ENCODE results near the gene PARD3.

The PARD3 gene

GRCh38 chr10:34731885-34732701, 83.0 kb downstream of the PARD3 start:
- CTCF ChIA-PET: interaction anchor here (0.7 to 2.0 kb wide), 24 partner anchors 8 to 349 kb away, joined by 3 to 17 read pairs (median 5); no protein-coding TSS in a partner anchor
- DNase-seq (ENCODE audit: extremely low spot score): no peak
- POLR2A ChIA-PET: interaction anchor here (0.7 kb wide), 1 partner anchor 84 kb away, joined by 3 read pairs; no protein-coding TSS in a partner anchor
- no peak for TF ChIP-seq NFRKB (IDR thresholded peaks at IDR 0.05)
- TF ChIP-seq TARDBP (IDR thresholded peaks at IDR 0.05): no peak
- no peak for TF ChIP-seq FOXK2 (IDR thresholded peaks at IDR 0.05)
- no peak for TF ChIP-seq CTBP1 (IDR thresholded peaks at IDR 0.05; ENCODE audit: borderline replicate concordance)
- TF ChIP-seq ZNF384 (IDR thresholded peaks at IDR 0.05): no peak
- TF ChIP-seq LEF1 (IDR thresholded peaks at IDR 0.05; ENCODE audit: borderline replicate concordance): no peak
- no peak for TF ChIP-seq SP1 (IDR thresholded peaks at IDR 0.05)
- no peak for TF ChIP-seq BHLHE40 (IDR thresholded peaks at IDR 0.05; ENCODE audit: borderline replicate concordance)
- no peak for TF ChIP-seq ARNT (IDR thresholded peaks at IDR 0.05)
- TF ChIP-seq HDGF (IDR thresholded peaks at IDR 0.05; ENCODE audit: borderline replicate concordance): no peak
- no peak for TF ChIP-seq SUZ12 (IDR thresholded peaks at IDR 0.05)
- no peak for TF ChIP-seq ELF4 (IDR thresholded peaks at IDR 0.05)

DNA sequence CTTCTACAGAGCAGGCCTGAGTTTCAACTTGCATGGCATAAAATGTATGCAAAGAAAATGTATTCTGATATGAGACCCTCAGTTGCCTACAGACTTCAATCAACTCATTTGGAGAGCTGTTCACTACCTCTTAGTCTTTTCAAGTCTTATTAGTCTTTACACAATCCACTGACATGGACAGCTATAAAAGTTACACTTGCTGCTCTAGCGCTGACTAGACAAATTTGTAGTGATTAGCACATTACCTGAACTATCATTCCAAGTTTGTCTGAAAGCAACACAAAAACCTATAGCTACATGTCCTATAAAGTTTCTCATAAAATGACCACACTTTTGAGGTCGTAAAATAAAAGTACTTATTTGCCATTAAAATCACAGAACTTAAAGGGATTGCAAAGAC, 83.9 kb downstream of the PARD3 start:
- POLR2A ChIA-PET: no interaction called here
- no peak for DNase-seq (ENCODE audit: extremely low spot score)
- TF ChIP-seq LEF1 (IDR thresholded peaks at IDR 0.05; ENCODE audit: borderline replicate concordance) (no peak), TARDBP (IDR thresholded peaks at IDR 0.05) (no peak), ARNT (IDR thresholded peaks at IDR 0.05) (no peak)
- CTCF ChIA-PET: interaction anchor here (0.8 to 1.2 kb wide), 3 partner anchors 65 to 99 kb away, joined by 3 read pairs; no protein-coding TSS in a partner anchor

GRCh38 chr10:34730726-34731125, 84.4 kb downstream of the PARD3 start:
- TF ChIP-seq BHLHE40 (IDR thresholded peaks at IDR 0.05; ENCODE audit: borderline replicate concordance) (no peak), FOXM1 (IDR thresholded peaks at IDR 0.05; ENCODE audit: borderline replicate concordance) (no peak), ZNF384 (IDR thresholded peaks at IDR 0.05) (no peak), SP1 (IDR thresholded peaks at IDR 0.05) (no peak), L3MBTL2 (conservative IDR thresholded peaks at IDR 0.05) (no peak), TARDBP (IDR thresholded peaks at IDR 0.05) (no peak), FOXK2 (IDR thresholded peaks at IDR 0.05) (no peak), ARNT (IDR thresholded peaks at IDR 0.05) (no peak), SUZ12 (IDR thresholded peaks at IDR 0.05) (no peak), HDGF (IDR thresholded peaks at IDR 0.05; ENCODE audit: borderline replicate concordance) (no peak), LEF1 (IDR thresholded peaks at IDR 0.05; ENCODE audit: borderline replicate concordance) (no peak), FOXA1 (IDR thresholded peaks at IDR 0.05) (no peak)
- TF ChIP-seq, protein P1, sequence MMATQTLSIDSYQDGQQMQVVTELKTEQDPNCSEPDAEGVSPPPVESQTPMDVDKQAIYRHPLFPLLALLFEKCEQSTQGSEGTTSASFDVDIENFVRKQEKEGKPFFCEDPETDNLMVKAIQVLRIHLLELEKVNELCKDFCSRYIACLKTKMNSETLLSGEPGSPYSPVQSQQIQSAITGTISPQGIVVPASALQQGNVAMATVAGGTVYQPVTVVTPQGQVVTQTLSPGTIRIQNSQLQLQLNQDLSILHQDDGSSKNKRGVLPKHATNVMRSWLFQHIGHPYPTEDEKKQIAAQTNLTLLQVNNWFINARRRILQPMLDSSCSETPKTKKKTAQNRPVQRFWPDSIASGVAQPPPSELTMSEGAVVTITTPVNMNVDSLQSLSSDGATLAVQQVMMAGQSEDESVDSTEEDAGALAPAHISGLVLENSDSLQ (IDR thresholded peaks at IDR 0.05): no peak
- POLR2A ChIA-PET: no interaction called here

DNA sequence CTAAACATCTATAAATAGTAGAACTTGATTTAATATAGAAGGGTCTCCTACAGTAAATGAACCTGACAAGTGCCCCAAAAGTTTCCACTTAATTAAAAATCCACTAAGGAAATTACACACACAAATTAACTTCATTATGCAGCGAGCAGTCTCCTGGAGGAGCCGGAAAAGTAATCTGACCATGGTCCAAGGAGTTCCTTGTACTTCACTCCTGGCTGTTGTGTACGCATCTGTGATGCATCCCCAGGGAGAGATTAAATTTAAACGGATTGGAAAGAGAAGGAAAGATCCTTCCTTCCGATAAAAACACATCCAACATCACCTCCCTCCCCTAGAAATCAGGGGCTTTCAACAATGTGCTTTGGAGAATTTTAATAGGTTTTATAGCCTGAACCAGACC, 85.5 kb downstream of the PARD3 start:
- no peak for TF ChIP-seq SP1 (IDR thresholded peaks at IDR 0.05)
- ChIA-PET POLR2A (no interaction called here), CTCF (interaction anchor here (1.2 kb wide), 1 partner anchor 11 kb away, joined by 4 read pairs; no protein-coding TSS in a partner anchor)
- DNase-seq (ENCODE audit: extremely low spot score): no peak

More at GRCh38 chr10:34730726-34731125, 84.4 kb downstream of the PARD3 start:
- DNase-seq (ENCODE audit: extremely low spot score): no peak
- CTCF ChIA-PET: interaction anchor here (0.8 to 1.2 kb wide), 2 partner anchors 75 to 100 kb away, joined by 3 read pairs; no protein-coding TSS in a partner anchor

DNA sequence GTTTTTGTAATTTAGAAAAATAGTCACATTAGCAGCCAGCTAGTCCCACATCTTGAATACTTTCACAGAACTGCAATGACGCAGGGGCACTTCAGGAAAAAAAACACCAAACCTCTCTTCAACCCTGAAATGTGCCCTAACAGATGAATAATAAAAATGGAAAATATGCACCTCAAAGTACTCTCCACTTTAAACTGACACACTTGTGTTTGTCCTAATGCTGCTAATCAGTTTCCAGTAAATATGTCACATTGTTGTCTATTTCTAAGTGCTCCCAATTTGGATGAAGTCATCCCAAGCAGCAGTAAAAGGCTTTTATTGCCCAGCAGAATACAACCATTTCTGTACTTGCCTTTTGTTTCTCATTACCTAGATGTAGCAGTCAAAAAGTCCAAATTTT, 86.7 kb downstream of the PARD3 start:
- POLR2A ChIA-PET: no interaction called here
- TF ChIP-seq TARDBP (IDR thresholded peaks at IDR 0.05) (no peak), HDGF (IDR thresholded peaks at IDR 0.05; ENCODE audit: borderline replicate concordance) (no peak), CTBP1 (IDR thresholded peaks at IDR 0.05; ENCODE audit: borderline replicate concordance) (peak; percentile 67; the same call in 1 of the 2 replicates), SP1 (IDR thresholded peaks at IDR 0.05) (no peak), FOXM1 (IDR thresholded peaks at IDR 0.05; ENCODE audit: borderline replicate concordance) (no peak), BHLHE40 (IDR thresholded peaks at IDR 0.05; ENCODE audit: borderline replicate concordance) (no peak), ZNF384 (IDR thresholded peaks at IDR 0.05) (no peak), L3MBTL2 (conservative IDR thresholded peaks at IDR 0.05) (no peak), ELF4 (IDR thresholded peaks at IDR 0.05) (no peak), SUZ12 (IDR thresholded peaks at IDR 0.05) (no peak), FOXA1 (IDR thresholded peaks at IDR 0.05) (no peak), NFRKB (IDR thresholded peaks at IDR 0.05) (no peak), LEF1 (IDR thresholded peaks at IDR 0.05; ENCODE audit: borderline replicate concordance) (no peak), ARNT (IDR thresholded peaks at IDR 0.05) (no peak), FOXK2 (IDR thresholded peaks at IDR 0.05) (no peak)
- TF ChIP-seq, protein P1 (IDR thresholded peaks at IDR 0.05): peak; percentile 67
- DNase-seq (ENCODE audit: extremely low spot score): no peak
- CTCF ChIA-PET: no interaction called here

- CTCF ChIA-PET: no interaction called here
- DNase-seq (ENCODE audit: extremely low spot score): no peak
- TF ChIP-seq ZNF384 (IDR thresholded peaks at IDR 0.05) (no peak), SP1 (IDR thresholded peaks at IDR 0.05) (no peak), ARNT (IDR thresholded peaks at IDR 0.05) (no peak), LEF1 (IDR thresholded peaks at IDR 0.05; ENCODE audit: borderline replicate concordance) (no peak), TARDBP (IDR thresholded peaks at IDR 0.05) (no peak), NFRKB (IDR thresholded peaks at IDR 0.05) (no peak), CTBP1 (IDR thresholded peaks at IDR 0.05; ENCODE audit: borderline replicate concordance) (no peak), FOXK2 (IDR thresholded peaks at IDR 0.05) (no peak), FOXM1 (IDR thresholded peaks at IDR 0.05; ENCODE audit: borderline replicate concordance) (no peak), HDGF (IDR thresholded peaks at IDR 0.05; ENCODE audit: borderline replicate concordance) (no peak), ELF4 (IDR thresholded peaks at IDR 0.05) (no peak), SUZ12 (IDR thresholded peaks at IDR 0.05) (no peak)
- TF ChIP-seq, protein P1 (IDR thresholded peaks at IDR 0.05): no peak
- POLR2A ChIA-PET: no interaction called here
Observed at GRCh38 chr10:34727595-34728033, 87.5 kb downstream of the PARD3 start.
